Endothelial cell (in vitro differentiated cells): ENCODE measurements around the gene SLC9A9. TPM values are rescaled to one million over a fixed set of nuclear protein-coding genes. Genes with fewer than 3 reads are reported as not detected.

Experiments
- DNase-seq: peaks from one replicate; pipeline ENCODE4 v3.0.0; 2021; ENCODE audit warnings: low spot score
- H3K27ac Mint-ChIP-seq: one replicate; pipeline ENCODE4 v1.8.0; 2021; ENCODE audit warnings: mixed read lengths, inconsistent platforms; ENCODE audit not compliant: unreplicated experiment
- H3K27me3 Mint-ChIP-seq: one replicate; pipeline ENCODE4 v1.8.0; 2021; ENCODE audit warnings: mild to moderate bottlenecking, moderate library complexity, mixed read lengths, inconsistent platforms; ENCODE audit not compliant: unreplicated experiment
- H3K36me3 Mint-ChIP-seq: one replicate; pipeline ENCODE4 v1.8.0; 2021; ENCODE audit warnings: mild to moderate bottlenecking, low read depth, mixed read lengths, inconsistent platforms; ENCODE audit not compliant: unreplicated experiment
- H3K4me1 Mint-ChIP-seq: one replicate; pipeline ENCODE4 v1.8.0; 2021; ENCODE audit warnings: mild to moderate bottlenecking, mixed read lengths, inconsistent platforms; ENCODE audit not compliant: unreplicated experiment
- H3K4me3 Mint-ChIP-seq: one replicate; pipeline ENCODE4 v1.8.0; 2021; ENCODE audit warnings: mild to moderate bottlenecking, mixed read lengths, inconsistent platforms; ENCODE audit not compliant: unreplicated experiment
- H3K9me3 Mint-ChIP-seq: one replicate; pipeline ENCODE4 v1.8.0; 2021; ENCODE audit warnings: mixed read lengths, inconsistent platforms; ENCODE audit not compliant: unreplicated experiment
- CTCF ChIP-seq: fragments of 200-600 bp; sonication (generic); IDR thresholded peaks from one replicate; pipeline ENCODE4 v1.5.0; 2021; ENCODE audit warnings: antibody characterized with exemption; ENCODE audit not compliant: unreplicated experiment
- total RNA-seq: library from RNA; stranded (reverse); fragmentation: NEBNext Ultra II Directional; extraction: Animal tissue kit (Norgen Biotek cat#: 25700); gene quantifications from one replicate; pipeline ENCODE4 v1.2.1, GENCODE V29; 2021; ENCODE audit not compliant: unreplicated experiment

The SLC9A9 gene
- total RNA-seq, 1 donor from 2014 or later = 7.9 TPM

- Mint-ChIP-seq H3K4me3 (no peak overlapping the region), H3K9me3 (no peaks in the 10 kb centered on the region), H3K27ac (no peak overlapping the region), H3K27me3 (no peaks in the 10 kb centered on the region), H3K36me3 (no peaks in the 10 kb centered on the region), H3K4me1 (peaks cover 4% of the 10 kb centered on the region)
- TF ChIP-seq CTCF = no peak
- no peak for DNase-seq
Measured at GRCh38 chr3:143643905-143644304, 204.4 kb downstream of the SLC9A9 start.

- H3K4me1 Mint-ChIP-seq = peaks cover 4% of the 10 kb centered on the region
- H3K27ac Mint-ChIP-seq = no peak overlapping the region
- no peak for TF ChIP-seq CTCF
- no peak overlapping the region for H3K4me3 Mint-ChIP-seq
- DNase-seq = no peak
- no peaks in the 10 kb centered on the region for H3K36me3 Mint-ChIP-seq
- H3K9me3 Mint-ChIP-seq = no peaks in the 10 kb centered on the region
- H3K27me3 Mint-ChIP-seq = no peaks in the 10 kb centered on the region
Measured at GRCh38 chr3:143640774-143641173, 207.5 kb downstream of the SLC9A9 start.

- Mint-ChIP-seq H3K27me3 (no peaks in the 10 kb centered on the region), H3K4me1 (no peaks in the 10 kb centered on the region)
Measured at GRCh38 chr3:143637133-143637532, 211.1 kb downstream of the SLC9A9 start.

DNA sequence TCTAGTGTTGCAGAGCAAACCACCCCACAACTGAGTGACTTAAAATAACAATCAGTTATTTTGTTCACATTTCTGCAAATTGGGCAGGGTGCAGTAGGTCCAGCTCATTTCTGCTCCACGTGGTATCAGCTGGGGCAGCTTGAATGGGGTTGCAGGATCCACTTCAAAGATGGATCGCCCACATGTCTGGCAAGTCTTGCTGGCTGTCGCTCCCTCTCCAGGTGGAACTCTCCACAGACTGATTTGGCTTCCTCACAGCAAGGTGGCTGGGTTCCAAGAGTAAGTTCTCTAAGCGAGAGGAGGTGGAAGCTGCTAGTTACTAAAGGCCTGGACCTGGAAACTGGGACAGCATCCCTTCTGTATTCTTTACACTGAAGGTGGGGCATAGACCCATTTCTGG lies 213.3 kb downstream of the SLC9A9 start:
- no peak for TF ChIP-seq CTCF
- Mint-ChIP-seq H3K27me3 (no peaks in the 10 kb centered on the region), H3K27ac (no peak overlapping the region), H3K4me3 (no peak overlapping the region), H3K36me3 (no peaks in the 10 kb centered on the region), H3K4me1 (no peaks in the 10 kb centered on the region), H3K9me3 (no peaks in the 10 kb centered on the region)
- DNase-seq = no peak

More at GRCh38 chr3:143637133-143637532, 211.1 kb downstream of the SLC9A9 start:
- Mint-ChIP-seq H3K36me3 (no peaks in the 10 kb centered on the region), H3K27ac (no peak overlapping the region), H3K4me3 (no peak overlapping the region), H3K9me3 (no peaks in the 10 kb centered on the region)
- TF ChIP-seq CTCF = no peak
- DNase-seq = no peak

- no peaks in the 10 kb centered on the region for H3K9me3 Mint-ChIP-seq
- DNase-seq = no peak
- H3K27me3 Mint-ChIP-seq = no peaks in the 10 kb centered on the region
- H3K36me3 Mint-ChIP-seq = no peaks in the 10 kb centered on the region
- no peaks in the 10 kb centered on the region for H3K4me1 Mint-ChIP-seq
- no peak for TF ChIP-seq CTCF
- no peak overlapping the region for H3K4me3 Mint-ChIP-seq
- H3K27ac Mint-ChIP-seq = no peak overlapping the region
Measured at GRCh38 chr3:143634427-143634826, 213.8 kb downstream of the SLC9A9 start.
